IPS DF 4.7 (cell line): Measurements from ENCODE around the gene HIF3A.
"Not testable (repeated sequence)": the region's sequence is repeated elsewhere in the genome, so short reads cannot be mapped to it uniquely, and the experiment has no call there.

Source experiments
- DNase-seq: peaks from one replicate; pipeline ENCODE4 v3.0.0-alpha.2; 2013; ENCODE audit warnings: low spot score; ENCODE audit errors: extremely low read depth

HIF3A gene

GRCh38 chr19:46356149-46357055 is 59.6 kb downstream of the HIF3A start:
- DNase-seq = no peak

DNA sequence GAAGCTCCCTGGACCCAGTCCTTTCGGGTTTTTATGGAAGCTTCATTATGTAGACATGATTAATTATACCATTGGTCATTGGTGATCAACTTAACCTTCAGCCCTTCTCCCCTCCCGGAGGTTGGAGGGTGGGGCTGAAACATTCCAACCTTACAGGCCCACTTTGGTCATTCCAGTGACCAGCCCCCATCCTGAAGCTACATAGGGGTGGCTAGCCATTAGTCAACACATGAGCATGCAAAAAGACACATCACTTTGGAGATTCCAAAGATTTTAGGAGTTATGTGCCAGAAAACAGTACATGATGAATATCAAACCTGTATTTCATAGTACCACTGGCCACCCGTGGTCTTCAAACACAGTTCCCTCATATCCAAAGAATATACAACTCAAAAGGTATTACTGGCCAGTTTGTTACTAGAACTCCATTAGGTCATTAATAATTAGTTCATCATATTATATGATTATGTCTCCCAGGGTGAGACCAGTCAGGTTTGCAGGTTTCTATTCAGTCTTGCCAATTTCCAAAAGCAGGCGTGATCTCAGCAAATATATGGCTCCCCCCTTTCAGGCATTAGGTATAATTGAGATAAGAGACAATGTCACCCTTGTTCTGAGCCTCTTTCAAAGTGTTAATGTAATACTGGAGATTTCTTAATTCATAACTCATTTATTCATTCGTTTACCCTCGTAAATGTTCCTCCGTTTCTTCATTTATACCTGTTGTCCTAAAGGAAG is 61.2 kb downstream of the HIF3A start:
- DNase-seq = no peak

GRCh38 chr19:46361915-46362314 is 65.1 kb downstream of the HIF3A start:
- DNase-seq = no peak

- no peak for DNase-seq
Observed at GRCh38 chr19:46364359-46364758, 67.5 kb downstream of the HIF3A start.

DNA sequence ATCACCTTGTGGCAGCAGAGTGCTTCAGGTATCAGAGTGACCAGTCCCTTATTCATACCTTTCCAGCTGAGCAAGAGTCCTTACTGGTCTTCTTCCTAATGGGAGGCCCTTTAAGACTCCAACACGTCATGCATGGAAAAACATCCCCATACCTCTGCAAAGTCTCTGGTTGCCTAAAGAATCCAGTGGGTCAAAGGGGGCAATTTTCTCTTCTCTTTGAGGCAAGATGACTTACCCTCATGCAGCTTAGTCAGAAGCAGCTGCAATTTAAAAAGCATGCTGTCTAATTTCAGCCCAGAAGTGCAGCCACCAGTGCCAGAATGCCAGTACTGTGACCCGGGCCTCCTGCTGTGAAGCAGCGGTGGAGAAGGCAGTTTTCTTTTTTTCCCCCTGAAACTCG is 68.7 kb downstream of the HIF3A start:
- no peak for DNase-seq

DNA sequence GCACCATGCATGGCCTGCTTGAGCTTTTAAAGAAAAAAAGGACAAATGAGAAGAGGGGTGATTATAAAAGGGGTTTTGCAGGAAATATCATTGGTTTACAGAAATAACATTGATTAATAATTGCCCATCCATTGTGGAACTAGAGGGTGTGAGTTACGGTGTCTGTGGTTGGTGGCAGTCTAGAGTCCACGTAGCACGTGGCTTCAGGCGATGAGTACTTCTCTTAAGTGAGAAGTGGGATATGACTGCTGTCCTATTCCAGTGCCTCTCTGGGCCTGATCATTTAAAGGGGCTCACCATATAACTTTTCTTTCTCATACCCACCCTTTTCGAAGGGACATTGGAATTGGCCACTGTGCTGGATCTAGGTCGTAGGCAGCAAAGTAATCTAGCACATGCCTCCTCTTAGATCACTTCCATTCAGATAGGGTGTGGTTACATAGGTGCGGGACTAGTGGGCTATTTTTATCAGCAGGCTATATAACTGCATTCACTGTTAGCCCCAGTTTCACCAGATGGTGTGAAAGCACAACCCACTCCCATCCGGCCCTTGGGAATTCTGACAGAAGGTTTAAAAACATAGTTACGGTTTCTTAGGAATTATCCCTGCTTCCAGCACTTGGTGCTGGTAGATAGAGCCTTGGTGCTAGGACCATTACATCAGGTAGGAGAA is 69.9 kb downstream of the HIF3A start:
- DNase-seq = no peak

DNA sequence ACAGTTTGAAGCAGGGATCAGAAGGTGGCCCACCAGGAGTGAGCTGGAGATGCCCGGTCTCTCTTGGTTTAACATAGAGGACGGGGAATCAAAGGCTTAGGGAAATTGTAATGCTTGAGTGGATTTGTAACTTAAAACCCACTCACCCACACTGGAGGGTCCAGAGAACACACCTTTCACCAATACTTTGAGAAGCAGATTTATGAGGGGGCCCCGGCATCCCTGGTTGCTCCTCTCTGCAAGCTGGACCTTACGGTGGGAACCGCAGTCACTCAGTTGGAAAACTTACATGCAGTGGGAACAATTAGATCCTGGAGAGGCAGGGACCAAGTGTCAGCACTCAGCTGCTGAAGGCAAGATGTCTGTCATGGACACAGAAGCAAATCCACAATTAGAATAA is 70.6 kb downstream of the HIF3A start:
- no peak for DNase-seq

DNA sequence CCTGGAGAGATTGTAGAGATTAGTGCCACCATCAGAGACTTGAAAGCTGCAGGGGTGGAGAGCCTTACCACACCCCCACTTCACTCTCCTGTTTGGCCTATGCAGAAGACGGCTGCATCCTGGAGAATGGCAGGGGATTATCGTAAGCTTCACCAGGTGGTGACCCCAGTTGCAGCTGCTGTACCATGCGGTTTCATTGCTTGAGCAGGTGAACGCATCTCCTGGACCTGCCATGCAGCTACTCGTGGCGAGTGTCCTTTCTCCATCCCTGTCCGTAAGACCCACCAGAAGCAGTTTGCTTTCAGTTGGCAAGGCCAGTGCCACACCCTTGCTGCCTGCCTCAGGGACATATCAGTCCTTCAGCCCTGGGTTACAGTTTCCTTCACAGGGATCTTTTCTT is 71.3 kb downstream of the HIF3A start:
- DNase-seq = no peak

- no peak for DNase-seq
Observed at GRCh38 chr19:46369817-46370216, 73.0 kb downstream of the HIF3A start.

- no peak for DNase-seq
Observed at GRCh38 chr19:46371371-46371901, 74.6 kb downstream of the HIF3A start.

DNA sequence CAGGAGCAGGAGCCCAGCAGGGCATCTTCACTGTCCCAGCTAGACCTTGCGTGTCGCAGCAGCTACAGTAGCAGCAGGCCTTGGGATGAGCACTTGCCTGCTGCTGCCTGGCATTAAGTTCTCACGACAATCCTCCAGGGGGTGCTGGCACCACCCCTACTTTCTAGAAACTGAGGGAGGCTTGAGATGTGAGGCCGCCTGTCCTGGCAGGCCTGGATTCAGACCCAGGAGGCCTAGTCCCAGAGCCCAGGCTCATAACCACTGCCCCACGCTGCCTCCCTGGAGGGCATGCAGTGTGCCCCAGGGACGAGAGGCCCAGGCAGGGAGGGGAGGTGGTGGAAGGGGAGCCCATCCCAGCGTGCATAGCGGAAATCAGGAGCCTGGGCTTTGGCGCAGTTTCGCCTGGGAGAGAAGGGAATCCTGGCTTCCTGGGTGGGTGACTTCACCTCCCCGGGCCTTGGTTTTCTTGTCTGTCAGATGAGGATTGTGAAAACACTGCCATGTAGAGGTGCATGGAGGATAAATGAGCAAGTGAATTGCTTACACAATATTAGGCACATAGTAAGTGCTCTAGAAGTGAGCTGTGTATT is 76.2 kb downstream of the HIF3A start:
- no peak for DNase-seq

- DNase-seq = no peak
Observed at GRCh38 chr19:46373491-46374359, 76.9 kb downstream of the HIF3A start.

- no peak for DNase-seq
Observed at GRCh38 chr19:46374536-46375475, 78.0 kb downstream of the HIF3A start.

DNA sequence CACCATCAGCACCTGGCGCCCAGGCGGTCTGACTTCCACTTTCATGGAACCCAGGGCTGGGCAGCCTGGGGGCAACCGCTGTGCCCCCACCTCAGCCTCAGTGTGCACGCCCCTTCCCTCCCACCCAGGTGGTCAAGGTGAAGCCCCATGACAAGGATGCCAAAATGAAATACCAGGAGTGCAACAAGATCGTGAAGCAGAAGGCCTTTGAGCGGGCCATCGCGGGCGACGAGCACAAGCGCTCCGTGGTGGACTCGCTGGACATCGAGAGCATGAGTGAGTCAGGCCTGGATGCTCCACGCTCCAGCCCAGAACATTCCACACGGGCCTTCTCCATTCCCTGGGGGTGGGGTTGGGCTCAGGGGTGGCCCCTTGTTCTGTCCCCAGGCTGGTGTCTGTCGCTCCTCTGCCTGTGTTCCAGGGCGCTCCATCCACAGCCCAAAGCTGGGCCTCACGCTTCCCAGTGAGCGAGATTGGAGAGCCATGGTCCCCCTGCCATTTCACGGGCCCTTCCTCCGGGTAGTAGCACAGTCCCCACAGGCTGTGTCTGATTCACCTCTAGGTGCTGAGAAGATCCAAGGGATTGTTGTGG is 78.7 kb downstream of the HIF3A start:
- DNase-seq = not testable (repeated sequence)

DNA sequence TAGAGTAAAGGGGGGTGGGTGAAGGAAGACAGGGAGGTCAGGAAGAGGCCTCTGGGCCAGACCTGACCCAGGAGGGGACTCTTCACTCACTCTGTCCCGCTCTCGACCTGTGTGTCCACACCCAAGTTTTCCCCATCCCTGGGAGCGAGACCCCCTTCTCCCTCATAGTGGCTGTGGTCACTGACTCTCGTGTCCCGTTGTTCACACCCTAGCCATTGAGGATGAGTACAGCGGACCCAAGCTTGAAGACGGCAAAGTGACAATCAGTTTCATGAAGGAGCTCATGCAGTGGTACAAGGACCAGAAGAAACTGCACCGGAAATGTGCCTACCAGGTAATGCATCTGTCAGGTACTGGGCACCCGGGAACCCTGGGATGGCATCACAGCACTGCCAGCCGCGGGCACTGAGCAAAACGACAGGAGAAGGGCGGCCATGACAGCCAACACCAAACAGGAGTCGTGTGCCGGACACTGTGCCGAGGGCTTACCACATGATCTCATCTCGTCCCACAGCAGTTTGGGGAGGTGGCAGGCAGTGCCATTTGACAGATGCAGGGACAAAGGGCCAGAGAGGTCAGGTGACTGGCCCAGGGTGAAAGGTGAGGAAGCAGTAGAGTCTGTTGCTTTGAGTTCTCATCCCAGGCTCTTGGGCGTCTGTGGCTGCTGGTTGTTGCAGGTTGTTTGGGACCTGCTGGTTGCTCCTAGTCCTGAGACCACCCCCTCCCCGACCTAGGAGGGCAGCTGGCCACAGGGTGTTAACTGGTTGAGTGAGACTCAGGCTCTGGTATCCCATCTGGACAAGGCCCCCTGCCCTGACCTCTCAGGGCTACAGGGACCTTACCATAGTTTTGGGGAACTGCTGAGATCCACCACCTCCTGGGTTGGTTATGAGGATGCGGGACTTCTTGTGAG is 79.7 kb downstream of the HIF3A start:
- DNase-seq = no peak

DNA sequence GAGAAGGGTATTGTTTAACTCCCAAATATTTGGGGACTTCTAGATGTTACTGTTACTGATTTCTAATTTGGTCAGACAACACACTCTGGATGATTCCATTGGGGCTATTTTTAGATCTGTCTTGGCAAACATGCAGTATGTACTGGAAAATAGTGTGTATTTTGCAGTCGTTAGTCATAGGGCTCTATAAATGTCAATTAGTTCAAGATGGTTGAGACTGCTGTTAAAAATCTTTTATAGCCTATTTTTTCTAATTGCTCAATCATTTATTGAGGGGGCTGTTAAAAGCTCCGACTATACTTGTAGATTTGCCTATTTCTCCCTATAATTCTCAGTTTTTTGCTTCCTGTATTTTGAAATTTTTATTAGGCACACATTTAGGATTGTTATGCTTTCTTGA is 81.4 kb downstream of the HIF3A start:
- DNase-seq = no peak

GRCh38 chr19:46380690-46381089 is 83.8 kb downstream of the HIF3A start:
- DNase-seq = no peak

DNA sequence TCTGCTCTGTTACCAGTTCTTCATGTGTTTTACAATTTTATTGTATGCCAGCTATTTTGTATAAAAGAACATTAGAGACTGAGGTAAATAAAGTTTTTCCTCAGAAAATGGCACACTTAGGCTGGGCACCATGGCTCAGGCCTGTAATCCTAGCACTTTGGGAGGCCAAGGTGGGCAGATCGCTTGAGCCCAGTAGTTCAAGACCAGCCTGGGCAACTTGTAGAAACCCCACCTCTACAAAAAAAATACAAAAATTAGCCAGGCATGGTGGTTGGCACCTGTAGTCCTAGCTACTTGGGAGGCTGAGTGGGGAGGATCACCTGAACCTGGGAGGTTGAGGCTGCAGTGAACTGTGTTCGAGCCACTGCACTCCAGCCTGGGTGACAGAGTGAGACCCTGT is 84.5 kb downstream of the HIF3A start:
- no peak for DNase-seq
